GM18499 (cell line): ENCODE measurements around the gene LHFPL3.
A peak's percentile ranks its signal among the peaks of the same experiment; 100 is the strongest.

Experiments used
- ATAC-seq: cut with Tn5 transposase; IDR thresholded peaks from one replicate; pipeline ENCODE4 v1.9.1; 2021; ENCODE audit warnings: moderate number of reproducible peaks; ENCODE audit not compliant: insufficient read depth, unreplicated experiment

The LHFPL3 gene

DNA sequence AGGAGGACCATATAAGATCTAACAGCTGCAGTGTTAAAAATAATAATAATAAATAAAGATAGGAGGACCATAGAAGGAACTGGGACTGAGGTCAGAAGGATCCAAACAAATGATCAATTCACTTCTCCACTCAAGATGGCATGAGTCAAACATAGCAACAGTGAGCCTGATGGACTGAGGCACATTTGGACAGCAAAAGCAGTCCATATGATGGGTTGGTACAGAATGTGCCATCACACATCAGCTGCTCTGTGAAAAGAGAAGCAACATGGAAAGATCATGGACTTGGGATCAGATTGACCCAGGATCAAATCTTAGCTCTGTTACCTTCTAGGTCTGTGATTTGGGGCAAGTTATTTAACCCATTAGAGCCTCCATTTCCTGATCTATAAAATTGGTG, 496.7 kb downstream of the LHFPL3 start:
- ATAC-seq: no peak

DNA sequence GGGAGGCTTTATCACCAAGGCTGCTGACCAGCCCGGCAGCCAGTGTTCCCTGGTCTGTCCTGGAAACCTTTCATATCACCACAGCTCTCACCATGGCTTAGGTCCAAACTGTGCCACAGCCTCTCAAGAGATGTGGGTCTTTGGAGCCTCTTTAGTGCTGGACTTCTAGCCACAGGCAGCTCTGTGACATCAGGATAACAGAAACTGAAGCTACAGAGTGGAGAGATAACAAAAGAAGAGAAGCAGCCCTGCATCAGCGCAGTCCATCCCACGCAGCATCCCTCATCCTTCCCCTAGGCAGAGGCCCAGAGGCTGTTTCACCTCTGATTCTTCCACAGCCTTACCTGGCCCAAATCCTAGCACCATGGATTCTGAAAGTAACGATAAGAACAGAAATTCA, 497.7 kb downstream of the LHFPL3 start:
- no peak for ATAC-seq

DNA sequence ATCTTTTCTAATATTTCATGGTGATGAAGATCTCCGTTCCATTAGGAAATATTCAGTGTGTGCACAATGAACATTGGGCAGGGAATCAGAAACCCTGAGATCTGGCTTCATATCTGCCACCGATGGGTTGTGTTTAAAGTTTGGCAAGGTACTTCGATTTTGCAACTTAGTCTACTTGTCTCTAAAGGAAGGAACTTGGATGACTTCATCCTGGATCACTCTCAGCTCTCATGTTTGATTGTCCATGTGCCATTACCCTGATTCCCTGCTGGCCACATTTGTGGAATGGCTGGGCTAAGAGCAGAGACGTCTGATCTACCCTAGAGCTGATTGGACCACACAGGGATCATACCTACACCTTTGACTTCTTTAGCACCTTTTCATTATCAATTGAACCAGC, 508.6 kb downstream of the LHFPL3 start:
- no peak for ATAC-seq

DNA sequence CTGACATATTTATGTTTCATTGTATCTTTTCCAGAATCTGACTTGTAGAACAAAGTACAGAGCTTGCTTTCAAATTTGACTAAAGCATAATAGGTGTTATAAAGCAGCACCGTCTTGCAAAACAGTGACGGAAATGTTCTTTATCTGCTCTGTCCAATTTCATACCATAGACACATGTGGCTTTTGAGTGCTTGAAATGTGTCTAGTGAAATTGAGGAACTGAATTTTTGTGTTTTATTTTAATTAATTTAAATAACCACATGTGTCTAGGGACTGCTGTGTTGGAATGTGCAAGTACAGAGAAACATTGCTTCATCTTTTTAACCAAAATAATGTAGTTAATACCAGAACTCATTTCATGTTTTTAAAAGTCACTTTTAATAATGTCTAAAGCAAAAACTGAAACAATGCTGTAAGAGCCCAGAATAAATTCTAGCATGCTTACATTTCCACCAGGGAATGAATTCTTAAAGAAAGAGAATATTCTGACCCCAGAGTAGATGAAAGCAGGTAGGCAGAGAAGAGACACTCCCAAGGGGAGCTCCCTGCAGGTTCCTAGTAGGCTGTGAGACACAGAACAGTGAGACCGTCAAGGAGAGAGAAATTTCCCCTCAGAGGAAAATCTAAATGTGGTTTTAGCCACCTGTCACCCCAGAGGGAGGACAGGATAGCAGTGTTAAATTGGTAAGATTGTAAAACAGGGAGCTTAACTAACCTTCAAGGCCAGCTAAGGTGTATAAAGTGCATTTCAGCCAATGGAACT, 510.3 kb downstream of the LHFPL3 start:
- no peak for ATAC-seq

DNA sequence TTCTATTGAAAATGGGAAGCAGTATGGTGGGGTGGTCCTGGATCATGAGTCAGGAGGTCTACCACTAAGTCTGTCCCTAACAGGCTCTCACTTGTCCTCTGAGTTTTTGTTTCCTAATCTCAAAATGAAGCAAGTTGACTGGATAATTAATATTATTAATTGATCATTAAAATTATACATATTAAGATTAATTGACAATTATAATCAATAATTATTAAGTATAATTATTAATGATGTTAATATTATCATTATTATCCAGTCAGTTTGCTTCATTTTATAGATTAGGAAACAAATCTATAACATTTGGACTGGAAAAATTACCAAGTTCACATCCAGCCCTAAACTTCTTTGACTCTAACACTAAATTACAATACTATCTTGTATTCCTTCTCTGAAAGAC, 511.4 kb downstream of the LHFPL3 start:
- ATAC-seq: no peak

DNA sequence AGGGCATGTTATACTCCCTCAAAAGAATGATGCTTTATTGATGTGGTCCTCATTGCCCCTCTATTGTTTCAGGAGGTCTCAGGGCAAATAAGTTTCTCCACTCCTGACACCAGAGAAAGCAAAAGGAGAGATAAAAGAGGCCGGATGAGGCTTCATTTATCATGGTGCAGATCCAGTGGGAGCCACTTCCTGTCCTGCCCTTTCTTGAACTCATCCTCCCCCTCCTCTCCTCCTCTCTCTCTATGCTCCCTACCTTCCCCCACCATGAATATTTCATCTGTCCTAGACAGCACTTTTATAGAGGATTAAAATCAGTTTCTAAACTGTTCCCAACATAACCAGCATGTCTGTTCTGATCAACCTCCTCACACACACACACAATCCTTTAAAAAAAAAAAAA, 513.4 kb downstream of the LHFPL3 start:
- ATAC-seq: no peak

DNA sequence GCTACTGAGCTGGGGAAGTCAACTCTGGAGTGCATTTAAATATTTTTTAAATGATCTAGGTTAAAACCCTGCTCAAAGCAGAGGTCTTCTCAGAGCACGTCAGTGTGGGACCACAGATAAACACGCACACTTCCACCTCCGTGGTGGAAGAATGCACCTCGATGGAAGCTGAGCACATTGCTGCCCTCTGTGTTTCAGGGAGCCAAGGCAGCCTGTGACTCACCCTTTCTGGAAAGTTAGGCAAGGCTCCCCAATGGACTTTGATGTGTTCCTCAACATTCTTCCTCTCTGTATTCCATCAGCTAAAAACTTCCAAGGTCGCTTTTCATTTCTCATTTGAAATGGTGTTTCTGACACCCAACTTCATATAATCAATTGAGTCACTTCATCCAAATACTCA, 514.8 kb downstream of the LHFPL3 start:
- no peak for ATAC-seq

DNA sequence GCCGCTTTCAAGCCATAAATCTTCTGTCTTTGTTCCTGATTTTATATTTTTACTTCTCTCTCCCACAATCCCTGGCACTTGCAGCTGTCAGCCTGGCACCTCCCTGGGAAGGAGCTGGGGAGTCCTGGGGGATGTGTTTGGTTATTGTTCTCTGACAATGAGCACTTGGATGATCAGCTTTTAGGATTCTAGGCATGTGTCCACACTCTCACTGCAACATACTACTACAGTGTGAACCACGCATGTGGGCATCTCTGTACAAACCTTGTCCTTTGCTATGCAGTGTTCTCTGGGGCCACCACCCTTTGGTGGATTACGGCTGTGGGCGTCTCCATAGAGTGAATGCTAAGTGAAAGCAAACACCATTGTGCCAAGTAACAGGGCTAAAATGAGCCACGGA, 517.2 kb downstream of the LHFPL3 start:
- ATAC-seq: no peak

DNA sequence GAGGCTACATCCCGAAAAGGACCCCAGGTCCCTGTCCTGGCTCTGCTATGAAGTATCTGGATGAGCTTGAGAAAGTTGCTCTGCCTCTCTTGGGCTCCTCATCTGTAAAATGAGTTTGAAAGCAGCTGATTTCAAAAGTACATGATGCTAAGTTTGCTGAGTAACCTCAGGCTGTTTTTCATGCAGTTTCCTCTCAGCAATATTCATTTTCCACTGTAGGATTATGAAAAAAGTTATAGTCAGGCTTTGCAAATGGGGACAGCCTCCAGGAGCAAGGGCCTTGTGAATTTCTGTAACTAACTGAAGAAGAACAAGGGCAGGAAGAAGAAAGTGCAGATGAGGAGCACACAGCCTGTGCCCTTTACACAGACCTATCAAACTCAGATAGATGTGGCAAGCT, 518.3 kb downstream of the LHFPL3 start:
- ATAC-seq: no peak

DNA sequence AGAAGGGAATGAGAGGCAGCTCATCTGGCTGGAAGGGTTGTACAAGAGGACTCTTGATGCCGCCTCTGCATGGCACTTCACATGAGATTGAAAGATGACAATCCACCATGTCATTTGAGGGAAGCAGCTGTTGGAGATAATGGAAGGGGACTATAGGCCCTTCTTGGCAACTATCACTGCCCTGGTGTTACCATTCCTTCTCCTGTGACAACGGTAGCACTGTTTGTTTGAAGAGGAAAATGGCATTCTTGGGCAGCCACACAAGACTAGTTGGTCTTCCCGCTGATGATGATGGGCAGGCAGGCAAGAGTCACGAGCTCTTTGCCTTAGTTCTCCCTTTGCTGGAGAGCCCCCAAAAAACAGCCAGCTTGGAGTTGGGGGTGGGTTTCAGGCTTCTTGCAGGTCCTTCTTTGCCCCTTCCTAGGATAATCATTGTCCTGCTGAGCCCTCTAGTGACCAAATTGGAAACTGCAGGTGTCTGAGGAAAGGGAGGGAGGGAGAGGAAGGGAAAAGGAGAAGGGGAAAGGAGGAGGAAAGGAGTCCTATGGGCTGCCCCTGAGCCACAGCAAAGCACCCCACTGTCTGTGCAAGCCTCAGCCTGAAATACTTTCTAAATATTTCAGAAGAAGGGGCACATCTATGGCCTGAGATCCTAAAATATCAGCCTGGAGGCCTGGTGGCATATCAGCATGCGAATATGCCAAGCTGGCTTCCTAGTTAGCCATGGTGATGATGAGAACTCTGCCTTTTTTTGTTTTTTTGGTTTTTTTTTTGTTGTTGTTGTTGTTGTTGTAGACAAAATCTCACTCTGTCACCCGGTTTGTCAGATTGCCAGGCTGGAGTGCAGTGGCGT, 520.0 kb downstream of the LHFPL3 start:
- no peak for ATAC-seq

DNA sequence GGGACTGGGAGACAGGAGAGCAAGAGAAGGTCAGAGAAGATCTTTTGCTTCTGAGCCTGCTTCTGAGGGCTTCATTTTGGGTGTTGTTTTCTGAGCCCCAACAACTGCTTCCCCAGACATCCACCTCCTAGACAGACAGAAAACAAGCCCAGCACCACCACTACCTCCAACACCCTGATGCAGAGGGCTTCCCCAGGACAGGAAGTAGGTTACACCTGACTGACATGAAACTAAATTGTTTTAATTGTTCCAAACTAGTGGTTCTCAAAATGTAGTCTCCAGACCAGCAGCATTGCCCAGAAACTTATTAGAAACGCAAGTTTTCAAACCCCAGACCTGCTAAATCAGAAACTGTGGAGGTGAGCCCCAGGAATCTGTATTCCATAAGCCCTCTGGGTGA, 522.0 kb downstream of the LHFPL3 start:
- no peak for ATAC-seq

DNA sequence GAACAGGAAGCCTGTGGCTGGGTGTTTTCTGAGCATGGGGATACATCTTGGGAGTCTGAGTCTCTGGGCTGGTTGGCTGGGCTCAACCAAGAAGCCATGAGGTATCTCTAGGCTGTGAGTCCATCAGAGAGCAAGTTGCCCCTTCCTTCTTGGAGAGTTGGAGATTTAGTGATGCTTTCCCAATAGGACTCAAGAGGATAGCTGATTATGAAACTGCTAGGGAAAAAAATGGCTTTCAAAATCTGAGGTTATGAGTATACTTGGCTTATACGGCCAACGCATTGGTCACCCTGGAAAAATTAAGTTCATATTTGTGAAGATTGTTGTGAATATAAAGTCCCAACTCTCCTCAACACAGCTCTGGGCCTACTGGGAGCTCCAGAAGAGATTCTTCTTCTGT, 522.9 kb downstream of the LHFPL3 start:
- ATAC-seq: no peak

DNA sequence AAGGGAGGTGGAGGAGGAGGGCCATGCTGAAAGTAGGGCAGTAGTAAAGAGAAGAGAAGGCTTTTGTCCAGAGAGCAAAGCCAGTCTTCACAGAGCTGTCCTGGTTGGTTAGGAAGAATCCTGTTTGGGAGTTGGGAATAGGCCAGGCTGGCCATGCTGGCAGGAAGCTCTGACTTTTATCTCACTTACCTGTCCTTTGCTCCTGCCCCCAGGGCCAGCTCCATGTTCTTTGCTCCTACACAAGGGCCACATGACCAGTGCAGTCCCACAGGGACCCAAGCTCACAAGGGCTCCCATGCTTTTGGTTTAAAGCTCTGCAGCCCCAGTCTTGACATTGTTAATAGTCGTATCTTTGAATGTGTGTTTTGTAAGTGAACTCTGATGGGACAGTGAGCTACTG, 524.0 kb downstream of the LHFPL3 start:
- ATAC-seq: no peak

DNA sequence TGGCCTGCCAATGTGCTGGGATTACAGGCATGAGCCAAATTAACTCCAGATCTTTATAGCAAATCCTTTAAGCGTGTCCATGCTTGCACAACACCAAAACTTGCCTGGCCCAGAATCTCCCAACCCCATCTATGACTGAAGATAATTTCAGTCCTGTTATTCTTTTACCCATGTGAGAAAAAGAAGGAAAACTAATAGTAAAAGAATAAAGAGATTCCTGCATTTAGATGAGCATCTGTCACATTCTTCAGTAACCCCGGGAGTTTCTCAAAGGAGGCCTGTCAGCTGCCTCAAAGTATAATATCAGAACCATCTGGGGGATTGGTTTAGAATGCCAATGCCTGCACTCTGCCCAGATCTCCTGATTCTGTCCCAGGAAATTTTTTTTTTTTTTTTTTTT, 527.5 kb downstream of the LHFPL3 start:
- no peak for ATAC-seq

DNA sequence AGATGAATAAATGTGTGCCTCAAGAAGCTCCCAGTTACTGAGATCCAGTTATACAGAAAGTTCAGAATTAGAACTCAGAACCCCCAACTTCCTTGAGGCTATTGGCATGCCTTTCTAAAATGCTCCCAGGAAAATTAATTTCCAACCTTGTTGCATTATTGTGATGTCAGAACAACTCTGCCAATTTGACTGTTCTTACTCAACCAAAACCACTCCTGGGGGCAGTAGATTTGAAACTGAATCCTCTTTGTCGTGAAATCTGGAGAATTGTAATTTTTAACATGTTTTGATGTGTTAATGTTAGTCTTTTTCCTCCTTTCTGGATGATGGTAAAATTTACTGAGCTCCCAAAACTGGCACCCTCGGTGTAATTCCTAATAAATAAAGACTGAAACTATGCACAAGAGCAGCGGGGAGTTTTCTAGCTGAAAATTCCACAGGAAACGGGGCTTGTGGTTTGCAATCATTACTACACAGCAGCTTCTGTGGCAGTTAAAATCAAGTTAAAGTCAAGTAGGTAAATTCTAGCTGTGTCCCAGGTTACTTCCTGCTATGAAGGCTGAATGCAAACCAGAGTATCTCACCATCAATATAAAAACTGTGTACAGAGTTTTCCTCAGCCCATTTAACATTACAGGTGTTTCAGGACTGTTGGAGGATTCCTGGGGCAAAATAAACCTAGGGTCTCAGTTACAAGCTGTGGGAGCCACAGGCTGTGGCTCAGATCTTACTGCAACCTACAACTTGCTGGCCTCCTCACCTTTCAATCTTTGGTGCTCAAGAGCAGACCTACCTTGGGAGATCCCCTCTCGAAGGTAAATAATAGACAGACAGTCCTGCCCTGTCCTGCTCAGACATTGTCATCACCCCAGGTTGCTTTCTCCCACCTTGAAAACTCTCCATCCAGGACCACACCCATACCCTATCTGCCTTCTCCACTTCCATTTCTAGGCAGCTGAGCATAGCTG, 529.3 kb downstream of the LHFPL3 start:
- no peak for ATAC-seq

DNA sequence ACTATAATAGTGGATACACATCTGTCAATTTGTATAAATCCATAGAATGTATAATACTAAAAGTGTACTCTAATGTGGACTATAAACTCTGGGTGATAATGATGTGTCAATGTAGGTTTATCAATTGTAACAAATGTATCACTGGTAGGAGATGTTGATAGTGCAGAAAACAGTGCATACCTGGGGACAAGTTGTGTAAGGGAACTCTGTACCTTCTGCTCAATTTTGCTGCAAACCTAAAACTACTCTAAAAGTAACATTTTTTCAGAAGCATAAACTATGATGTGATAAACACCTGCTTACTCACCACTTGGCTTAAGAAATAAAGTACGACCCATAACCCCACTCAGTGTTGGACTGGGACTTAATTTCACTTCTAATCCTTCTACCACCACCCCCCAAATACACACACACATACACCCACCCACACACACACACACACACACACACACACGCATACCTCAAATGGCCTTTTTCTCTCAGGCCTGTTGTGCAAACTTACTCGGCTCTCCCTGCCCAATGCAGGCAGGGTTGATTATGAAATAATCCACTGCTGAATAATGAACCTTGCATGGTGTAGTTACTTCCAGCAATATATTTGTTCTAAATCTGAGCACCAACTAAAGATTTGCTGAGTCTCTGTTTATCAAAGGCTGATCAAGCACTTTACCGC, 531.5 kb downstream of the LHFPL3 start:
- ATAC-seq: no peak

DNA sequence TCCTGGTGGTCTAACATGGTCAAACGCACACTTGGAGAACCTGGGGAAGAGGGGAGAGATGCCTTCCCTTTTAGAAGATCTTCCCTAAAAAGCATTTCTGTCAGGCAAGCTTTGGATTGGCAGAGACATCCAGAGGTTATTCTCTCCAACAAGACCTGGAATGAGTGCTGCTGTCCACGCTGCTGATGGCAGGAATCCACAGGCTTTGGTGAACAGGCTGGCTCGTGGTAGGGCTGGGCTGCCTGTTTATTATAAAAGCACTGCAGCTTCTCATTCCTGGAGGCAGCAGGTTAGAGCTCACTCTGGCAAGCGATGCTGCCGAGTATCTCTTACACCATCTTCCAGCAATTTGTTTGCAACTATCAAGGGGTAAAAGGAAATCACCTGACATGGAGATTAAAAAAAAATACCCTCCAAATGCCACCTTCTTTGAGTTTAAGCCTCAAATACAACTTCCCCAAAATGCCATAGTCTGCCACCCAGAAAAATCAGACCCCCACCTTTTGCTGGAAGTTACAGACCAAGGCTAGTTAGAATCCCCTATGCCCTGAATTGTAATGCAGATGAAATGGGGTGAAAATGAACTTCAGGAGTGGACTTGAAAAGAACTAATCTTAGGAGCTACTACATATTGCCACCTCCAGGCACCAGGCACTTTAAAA, 533.5 kb downstream of the LHFPL3 start:
- ATAC-seq: no peak

DNA sequence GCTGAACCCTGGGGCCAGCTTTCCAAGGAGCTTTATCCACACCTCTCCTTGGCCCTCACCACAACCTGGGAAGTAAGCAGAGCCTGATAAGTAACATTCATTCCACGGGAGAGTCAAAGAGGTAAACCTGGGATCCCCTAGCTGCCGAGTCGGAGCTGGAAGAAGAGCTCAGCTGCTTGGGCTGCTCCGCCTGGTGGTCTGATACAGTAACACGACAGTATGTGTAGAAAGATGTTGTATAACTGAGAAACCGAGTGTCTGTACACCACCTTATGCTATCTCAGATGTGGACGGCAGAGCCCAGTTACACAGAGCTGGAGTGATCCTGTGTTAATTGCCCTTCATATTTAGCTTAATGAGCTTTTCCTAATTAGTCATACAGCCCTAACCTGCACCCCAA, 534.3 kb downstream of the LHFPL3 start:
- no peak for ATAC-seq

DNA sequence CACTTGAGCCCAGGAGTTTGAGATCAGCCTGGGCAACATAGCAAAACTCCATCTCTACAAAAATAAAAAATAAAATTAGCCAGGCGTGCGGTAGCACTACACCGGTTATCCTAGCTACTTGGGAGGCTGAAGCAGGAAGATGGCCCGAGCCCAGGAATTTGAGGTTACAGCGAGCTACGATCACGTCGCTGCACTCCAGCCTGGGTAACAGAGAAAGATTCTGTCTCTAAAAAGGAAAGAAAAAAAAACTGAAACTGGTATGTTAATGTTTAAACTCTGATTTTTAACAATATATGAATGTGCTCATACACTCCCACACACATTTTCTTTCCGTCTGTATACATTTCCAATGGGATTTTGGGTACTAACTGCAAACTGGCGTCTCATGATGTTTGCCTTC, 545.0 kb downstream of the LHFPL3 start:
- ATAC-seq: no peak

DNA sequence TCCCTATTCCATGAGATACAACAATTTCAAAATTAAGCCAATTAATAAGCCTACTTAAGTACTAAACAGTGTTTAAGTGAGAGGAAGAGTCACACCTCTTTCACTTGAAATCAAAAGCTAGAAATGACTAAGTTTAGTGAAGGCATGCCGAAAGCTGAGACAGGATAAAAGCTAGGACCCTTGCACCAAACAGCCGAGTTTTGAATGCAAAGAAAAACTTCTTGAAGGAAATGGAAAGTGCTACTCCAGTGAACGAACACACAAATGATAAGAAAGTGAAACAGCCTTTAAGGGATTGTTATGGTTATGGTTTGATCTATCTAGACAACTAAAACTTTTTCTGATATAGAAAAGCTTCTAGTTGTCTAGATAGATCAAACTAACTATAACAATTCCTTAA, 550.2 kb downstream of the LHFPL3 start:
- ATAC-seq: peak; percentile 47
